Left kidney (tissue), 2 donors: ENCODE data around the gene SNX32. TPM values are rescaled to one million over a fixed set of nuclear protein-coding genes. Genes with fewer than 3 reads are reported as not detected.

Source experiments
- DNase-seq: peaks from one replicate; pipeline ENCODE4 v3.0.0-alpha.2; 2013
- polyA plus RNA-seq: library from polyadenylated mRNA; unstranded; fragments of 120-200 nt; gene quantifications from one replicate; pipeline ENCODE4 v1.2.1, GENCODE V29; 2013; ENCODE audit not compliant: insufficient read length

The SNX32 gene
- polyA plus RNA-seq, 1 donor, result 2.6 TPM

DNA sequence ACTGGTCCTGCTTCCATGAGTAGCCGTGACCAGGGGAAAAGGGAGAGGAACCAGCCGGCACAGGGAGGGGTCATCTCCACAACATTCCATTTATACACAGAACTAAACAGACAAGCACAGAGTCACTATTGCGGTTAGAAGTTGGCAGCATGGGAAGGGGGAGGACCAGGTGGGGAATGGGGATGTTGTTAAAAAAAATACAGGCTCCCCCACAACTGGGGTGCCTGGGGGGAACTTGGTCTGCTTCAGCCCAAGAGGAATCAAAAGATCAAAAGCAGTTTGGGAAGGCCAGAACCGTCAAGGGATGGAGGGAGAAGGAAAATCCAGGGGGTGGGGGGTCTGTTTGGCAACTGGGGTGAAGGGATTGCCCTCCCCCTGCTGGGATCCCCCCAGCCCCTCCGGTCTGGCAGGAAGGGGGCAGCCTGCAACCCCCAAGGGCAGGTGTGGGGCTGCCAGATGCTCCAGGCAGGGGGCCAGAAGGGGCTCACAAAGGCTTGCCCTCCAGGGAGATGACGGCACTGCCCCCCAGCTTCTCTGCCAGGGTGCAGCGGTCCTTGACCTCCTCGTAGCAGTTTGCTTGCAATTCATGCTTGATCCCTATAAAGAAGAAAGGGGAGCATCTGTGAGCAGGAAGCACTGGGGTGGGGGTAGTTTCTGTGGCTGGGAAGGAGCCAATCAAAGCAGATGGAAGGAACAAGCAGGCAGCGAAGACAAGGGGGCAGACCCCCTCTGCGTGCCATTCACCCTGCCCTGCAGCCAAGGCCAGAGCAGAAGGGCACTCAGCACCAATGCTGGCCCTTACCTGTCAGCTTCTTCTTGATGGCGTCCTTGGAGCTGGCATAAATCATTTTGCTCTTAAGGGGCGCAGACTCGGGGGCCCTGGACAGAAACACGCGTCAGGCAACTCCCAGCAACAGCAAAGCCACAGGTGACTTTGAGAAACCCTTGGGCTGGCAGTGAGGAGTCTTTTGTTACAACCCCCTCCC is 21.4 kb downstream of the SNX32 start:
- no peak for DNase-seq

DNA sequence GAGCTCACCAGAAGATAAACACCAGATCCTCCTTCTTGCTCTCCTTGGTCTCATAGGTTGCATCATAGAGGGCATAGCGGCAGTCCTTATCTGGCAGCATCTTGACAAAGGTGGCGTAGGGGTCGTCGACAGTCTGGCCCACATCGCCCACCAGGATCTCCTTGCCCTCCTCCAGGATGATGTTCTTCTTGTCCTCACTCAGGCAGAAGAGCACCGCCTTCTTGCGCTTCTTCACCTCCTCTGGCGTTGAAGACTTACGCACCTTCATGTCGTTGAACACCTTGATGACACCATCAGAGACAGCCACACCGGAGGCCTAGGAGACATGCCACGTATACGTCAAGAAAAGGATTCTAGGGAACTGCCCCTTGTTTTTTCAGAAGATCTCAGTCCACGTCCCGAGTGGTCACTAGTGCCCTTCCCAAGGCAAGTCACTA is 22.2 kb downstream of the SNX32 start:
- DNase-seq, result no peak

DNA sequence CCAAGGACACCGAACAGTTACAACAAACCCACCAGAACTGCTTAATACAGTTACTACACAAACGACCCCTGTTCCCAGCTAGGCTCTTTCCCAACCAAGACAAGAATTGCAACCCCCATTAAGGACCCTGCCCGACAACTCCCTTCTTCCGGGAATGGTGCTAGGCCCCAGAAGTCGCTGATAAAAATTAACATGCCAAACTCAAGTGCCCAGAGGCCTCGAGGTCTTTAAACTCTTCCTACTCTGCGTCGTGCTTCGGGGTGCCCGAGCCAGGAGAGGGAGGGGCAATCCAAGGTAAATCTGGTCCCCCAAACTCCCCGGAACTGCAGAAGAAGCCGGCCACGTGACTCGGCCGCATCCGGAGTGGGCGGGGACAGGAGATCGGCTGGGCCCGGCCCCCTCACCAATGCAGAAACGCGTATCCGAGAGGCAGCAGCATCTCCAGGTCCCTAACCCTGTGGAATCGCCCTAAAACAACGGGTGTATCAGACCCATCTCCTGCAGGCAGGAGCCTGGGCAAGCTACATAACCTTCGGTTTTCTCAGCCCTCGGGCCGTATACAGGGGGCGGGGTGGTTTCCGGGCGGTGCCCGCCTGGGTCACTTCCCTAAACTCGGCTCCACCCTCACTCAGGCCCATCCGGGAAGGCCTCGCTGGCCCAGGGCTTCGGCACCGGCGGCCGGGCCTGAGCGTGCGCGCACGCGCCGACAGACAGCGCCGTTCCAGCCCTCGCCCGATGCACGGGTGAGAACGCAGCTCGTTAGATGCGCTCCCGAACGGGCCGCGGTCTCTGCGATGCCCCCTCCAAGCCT is 23.1 kb downstream of the SNX32 start:
- no peak for DNase-seq

DNA sequence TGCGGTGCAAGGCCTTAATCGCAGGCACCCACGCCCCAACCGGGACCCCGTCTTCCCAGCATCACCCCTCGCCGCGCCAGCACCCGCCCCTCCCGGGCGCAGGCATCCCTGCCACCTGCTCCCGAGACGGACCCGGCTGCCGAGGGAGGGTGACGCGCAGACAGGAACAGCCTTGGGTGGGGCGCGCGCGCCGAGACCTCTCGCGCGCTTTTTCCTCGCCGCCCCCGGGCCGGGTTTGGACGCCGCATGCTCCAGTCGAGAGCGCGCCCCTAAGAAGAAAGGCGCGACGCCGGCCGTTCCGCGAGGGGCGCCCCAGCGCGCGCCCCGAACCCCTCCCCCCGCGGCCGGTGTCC is 23.7 kb downstream of the SNX32 start:
- no peak for DNase-seq

DNA sequence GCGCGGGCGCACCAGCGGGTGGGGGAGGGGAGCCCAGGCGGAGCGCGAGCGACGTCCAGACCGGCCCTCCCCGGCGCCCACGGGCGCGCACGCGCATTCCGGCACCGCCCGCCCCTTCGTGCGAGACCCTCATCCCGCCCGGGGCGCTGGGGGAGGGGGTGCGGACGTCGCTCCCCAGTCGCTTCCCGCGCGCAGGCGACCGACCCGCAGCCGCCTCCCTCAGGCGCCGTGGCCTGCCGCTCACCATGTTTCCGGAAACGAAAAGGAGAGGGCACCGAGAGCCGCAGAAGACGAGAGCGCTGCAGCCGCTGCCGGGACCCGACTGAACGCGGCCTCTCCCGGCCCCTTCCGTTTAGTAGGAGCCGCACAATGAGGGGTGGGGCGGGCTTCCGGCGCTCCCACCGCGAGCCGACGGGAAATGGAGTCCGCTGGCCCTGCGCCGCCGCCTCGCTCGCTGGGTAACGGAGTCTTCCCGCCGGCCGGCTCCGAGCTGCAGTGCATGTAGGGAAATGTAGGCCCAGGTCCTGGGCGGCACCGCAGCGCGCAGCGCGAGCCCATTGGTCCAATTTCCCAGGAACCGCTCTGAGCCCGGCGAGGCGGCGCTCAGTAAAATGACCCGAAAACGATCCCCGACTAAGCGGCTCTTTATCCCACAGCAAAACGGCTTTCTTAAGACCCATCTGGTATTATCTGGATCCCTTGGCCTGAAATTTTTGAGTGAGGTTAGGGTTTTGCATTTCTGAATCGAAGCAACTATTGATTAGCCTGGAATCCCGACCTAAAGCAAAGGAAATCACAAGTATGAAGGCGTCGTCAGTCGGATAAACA is 24.3 kb downstream of the SNX32 start, which contains the start of gene CFL1:
Gene CFL1, minus strand, starts transcription at position 328 of the 828 bp plus-strand sequence. Its CDS starts 81 bp downstream, at position 247.
- DNase-seq, result peak; percentile 97

DNA sequence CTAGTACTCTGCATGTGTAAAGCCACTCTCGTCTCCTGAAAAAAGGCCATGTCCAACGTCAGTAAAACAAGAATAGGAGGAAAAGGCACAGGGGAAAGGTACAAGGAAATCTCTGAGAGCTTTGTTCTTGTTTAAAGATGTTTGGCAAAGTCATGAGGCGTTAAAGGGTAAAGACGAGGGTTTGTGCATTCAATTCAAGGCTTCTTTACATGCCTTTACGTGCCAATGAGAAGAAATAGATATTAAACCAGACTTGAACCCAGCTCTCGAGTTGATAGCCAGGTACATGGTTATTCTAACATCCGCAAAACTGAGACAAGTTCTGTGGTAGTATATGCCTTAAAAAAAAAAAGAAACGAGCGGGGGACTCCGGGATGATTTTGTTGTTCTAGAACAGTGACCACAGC is 24.9 kb downstream of the SNX32 start:
- DNase-seq, result no peak

DNA sequence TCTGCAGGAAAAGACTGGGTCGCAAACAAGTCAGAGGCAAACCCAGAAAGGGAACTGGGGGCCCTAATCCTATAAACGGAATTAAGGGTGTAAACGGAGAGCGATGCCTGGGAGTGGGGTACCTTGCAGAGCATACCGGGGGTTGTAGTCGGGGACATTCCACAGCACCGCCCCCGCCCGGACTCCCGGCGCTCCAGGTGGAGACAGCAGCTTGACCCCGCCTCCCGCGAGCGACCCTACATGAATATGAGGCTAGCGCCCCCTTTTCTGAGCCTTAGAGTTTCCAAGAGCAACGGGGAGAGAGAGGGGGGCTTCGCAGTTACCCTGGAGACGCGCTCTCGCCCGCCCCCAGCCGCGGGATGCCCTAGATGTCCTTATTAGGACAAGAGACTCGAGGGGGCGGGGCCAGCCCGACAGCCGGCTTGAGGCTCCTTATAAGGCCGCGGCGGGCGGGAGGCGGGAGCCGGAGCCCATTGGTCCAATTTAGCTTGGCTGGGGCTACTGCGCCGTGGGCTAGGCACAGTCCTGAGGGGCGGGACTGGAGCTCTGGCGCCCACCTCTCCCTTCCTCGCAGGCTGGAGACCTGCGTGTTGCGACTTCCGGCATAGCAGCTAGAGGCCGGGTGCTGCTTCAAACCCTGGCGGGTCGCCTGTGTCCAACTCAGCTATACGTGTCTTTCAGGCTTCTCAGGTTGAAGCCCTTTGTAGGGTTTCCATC is 25.5 kb downstream of the SNX32 start:
- DNase-seq, result peak; percentile 99

DNA sequence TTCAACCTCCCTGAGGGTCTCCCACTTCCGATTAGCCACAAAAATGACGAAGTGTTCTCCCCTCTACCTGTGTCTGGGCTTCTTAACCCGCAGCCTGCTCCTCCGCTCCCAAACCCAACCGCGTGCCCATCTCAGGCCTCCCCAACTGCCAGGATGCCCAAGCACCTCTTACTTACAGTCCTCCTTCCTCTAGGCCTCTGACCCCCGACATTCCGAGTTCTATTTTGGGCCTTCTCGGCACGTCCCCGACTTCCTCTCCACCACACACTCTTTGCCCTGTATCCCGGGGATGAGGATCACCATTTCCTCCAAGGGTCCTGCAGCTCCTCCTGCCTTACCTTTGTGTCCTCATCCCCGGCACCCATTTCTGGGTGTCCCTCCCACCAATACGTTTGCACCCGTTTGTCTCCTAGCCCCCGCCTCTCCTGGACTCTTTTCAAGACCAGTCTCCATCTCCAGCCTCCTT is 26.1 kb downstream of the SNX32 start:
- DNase-seq, result no peak

DNA sequence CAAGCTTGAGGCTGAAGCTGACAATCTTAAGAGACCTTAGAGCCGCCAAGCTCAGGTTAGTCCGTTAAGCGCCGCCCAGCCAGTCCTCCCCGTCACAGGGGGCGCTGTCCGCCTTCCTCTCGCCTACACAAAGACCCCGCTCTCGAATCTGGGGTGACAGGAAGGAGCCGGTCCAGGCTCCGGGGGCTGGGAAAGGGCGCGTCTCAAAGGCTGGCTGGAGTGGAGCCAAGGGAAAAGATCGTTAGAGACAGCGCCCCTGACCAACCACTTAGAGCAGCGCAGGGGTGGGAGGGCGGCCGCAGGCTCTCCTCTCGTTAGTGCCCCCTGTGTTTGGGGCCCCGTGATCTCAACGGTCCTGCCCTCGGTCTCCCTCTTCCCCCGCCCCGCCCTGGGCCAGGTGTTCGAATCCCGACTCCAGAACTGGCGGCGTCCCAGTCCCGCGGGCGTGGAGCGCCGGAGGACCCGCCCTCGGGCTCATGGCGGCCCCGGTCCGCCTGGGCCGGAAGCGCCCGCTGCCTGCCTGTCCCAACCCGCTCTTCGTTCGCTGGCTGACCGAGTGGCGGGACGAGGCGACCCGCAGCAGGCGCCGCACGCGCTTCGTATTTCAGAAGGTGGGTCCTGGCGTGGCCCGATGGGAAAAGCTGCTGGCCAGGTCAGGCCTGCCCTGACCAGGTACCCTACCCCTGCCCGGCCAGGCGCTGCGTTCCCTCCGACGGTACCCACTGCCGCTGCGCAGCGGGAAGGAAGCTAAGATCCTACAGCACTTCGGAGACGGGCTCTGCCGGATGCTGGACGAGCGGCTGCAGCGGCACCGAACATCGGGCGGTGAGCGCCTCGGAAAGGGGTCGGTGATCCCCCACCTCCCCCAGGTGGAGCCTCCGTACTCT is 26.8 kb downstream of the SNX32 start, which contains the start of gene MUS81:
Gene MUS81, plus strand, starts transcription at position 156 of the 887 bp plus-strand sequence. Its CDS starts 321 bp downstream, at position 477.
- peak; percentile 99 for DNase-seq

DNA sequence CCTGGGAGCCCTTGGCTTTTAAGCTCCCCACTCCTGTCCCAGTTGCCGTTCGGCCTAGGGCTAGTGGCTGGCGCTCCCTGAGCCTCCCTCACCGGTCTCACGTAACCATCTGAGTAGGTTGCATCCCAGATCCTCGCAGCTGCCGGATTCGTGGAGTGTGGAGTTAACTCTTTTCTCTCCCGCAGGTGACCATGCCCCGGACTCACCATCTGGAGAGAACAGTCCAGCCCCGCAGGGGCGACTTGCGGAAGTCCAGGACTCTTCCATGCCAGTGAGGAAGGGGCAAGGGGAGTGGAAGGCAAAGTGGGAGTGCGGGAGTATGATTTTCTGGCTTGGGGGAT is 27.4 kb downstream of the SNX32 start:
- DNase-seq, result no peak

DNA sequence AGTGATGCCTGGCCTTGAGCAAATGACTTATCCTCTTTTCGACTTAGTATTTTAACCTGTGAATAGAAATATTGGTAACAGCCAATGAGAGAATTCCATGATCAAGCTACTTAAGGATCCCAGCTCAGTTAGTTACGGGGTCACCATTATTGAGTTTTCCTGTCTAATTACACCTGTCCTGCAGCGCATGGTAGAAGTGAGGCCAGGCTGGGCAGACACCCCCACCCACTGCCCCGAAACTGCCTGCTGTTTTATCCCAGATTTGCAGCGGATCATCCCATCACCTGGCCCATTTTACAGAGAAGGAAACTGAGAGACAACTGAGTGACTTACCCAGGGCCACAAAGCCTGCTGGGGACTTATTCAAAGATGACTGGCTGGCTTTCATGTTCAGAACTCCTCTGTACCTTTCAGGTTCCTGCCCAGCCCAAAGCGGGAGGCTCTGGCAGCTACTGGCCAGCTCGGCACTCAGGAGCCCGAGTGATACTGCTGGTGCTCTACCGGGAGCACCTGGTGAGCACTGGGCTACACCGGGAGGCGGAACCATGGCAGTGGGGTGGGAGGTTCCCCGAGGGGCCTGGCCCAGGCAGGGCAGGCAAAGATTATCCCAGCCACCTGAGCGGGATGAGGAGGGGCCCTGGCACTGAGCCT is 27.9 kb downstream of the SNX32 start:
- no peak for DNase-seq

DNA sequence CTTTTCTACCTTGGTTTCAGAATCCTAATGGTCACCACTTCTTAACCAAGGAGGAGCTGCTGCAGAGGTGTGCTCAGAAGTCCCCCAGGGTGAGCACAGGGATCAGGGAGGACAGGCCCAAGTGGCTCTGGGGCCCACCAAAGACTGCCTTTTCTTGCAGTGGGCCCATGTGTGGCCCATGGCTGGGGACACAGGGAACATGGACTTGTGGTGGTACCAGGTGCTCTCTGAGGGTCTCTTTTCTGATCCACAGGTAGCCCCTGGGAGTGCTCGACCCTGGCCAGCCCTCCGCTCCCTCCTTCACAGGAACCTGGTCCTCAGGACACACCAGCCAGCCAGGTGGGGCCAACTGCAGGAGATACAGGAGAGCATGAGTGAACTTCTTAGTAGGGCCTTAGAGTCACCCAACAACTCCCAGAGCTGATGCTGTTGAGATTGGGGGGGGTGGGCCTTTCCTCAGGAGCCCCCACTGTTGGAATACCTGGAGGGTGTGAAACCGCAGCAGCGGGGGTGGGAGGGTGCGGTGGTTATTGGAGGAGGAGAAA is 28.5 kb downstream of the SNX32 start:
- DNase-seq, result no peak

DNA sequence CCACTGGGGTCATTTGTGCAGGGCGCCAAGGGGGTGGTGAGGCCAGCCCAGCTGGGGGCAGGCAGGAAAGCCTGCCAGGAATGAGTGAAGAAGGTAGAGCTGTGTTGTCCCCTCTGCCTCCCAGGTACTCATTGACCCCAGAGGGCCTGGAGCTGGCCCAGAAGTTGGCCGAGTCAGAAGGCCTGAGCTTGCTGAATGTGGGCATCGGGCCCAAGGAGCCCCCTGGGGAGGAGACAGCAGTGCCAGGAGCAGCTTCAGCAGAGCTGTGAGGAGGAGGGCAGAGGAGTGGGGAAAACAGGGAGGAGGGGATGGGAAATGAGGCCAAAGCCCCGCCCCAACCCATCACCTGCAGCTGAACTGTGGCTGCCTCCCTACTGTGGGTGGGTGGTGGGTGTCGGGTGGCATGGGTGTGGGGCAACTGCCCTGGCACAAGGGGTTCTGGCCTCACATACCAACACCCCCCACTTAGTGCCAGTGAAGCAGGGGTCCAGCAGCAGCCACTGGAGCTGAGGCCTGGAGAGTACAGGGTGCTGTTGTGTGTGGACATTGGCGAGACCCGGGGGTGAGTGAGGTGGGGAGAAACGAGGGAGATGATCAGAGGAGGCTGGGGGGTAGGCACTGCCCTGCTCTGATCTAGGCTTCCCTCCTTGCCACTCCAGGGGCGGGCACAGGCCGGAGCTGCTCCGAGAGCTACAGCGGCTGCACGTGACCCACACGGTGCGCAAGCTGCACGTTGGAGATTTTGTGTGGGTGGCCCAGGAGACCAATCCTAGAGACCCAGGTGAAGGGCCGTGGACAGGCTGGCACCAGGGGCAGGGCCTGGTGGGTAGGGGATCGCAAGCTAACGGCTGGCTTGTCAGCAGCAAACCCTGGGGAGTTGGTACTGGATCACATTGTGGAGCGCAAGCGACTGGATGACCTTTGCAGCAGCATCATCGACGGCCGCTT is 29.5 kb downstream of the SNX32 start:
- no peak for DNase-seq

DNA sequence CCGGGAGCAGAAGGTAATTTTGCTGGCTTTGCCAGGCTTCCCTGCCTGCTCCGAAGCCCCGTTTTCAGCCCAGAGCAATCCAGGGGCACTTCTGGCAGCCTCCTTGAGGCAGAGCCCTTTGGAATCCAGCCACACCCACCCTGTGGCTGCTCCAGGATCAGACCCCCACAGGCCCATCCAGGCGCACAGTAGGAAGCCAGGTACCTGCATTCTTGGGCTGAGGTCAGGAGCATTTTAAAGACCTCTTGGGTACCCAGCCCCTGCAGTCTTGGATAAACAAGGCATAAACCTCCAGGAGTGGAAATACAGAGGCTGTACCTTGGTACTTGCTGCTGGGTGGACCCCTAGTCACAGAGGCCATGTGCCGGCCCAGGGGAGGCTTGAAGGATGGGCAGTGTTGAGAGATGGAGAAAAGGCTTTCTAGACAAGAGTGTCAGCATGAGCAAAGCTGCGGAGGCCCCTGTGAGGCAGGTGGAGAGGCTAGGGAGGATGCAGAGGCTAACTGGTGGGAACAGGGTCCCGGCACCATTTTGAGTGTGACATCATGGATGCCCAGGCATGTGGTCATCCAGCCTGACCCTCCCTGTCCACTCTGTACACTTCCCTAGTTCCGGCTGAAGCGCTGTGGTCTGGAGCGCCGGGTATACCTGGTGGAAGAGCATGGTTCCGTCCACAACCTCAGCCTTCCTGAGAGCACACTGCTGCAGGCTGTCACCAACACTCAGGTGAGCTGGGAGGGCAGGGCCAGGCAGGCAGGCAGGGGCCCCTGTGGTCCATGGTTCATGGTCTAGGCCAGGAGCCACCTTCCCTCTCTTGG is 30.3 kb downstream of the SNX32 start:
- no peak for DNase-seq

DNA sequence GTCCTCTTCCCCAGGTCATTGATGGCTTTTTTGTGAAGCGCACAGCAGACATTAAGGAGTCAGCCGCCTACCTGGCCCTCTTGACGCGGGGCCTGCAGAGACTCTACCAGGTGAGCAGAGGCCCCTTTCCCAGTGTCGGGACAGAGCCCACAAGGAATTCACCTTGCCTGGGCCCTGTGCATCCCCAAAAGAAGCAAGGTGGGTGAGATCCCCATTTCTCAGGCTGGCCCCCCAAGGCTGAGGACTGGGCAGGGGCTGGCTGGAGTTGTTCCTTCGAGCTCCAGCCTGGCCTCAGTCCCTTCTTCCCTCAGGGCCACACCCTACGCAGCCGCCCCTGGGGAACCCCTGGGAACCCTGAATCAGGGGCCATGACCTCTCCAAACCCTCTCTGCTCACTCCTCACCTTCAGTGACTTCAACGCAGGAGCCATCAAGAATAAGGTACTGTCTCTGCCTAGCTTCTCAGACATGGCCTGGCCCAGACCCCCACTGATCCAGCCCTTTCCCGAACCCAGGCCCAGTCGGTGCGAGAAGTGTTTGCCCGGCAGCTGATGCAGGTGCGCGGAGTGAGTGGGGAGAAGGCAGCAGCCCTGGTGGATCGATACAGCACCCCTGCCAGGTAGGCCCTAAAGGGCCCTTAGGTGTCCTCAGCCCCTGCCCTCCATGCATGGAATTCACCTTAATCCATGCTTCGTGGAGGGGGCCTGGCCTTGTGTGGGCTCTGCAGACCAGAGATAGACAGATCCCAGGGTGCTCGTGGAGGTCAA is 31.1 kb downstream of the SNX32 start:
- DNase-seq, result no peak

DNA sequence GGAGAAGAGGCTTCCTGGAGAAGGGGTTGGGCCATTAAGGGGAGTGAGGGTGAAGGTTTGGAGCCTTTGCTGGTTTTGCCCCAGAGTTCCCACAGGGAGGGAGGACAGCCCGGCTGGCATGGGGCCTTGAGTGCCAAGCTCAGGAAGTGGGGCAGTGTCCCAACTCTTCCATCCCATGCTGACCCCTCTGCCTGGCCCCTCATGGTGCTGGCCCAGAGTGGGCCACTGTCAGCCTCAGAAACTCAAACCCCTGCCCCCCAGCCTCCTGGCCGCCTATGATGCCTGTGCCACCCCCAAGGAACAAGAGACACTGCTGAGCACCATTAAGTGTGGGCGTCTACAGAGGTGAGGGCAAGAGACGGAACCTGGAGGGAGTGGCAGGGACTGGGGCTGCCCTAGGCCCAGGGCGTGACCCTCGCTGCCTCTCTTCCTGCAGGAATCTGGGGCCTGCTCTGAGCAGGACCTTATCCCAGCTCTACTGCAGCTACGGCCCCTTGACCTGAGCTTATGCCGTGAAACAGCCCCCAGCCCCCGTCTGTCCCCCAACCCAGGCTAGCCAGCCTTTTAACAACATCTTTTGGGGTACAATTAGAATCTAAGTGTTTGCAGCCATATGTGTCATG is 31.9 kb downstream of the SNX32 start:
- DNase-seq, result no peak
